Mesenchymal stem cell (in vitro differentiated cells and primary cell): Measurements from ENCODE around the gene CELSR1. TPM values are rescaled to one million over a fixed set of nuclear protein-coding genes. Genes with fewer than 3 reads are reported as not detected.
A peak's percentile ranks its signal among the peaks of the same experiment; 100 is the strongest.

Experiments
- DNase-seq: peaks from one replicate; pipeline ENCODE4 v3.0.0-alpha.2; 2013
- H2AFZ ChIP-seq: one replicate; pipeline ENCODE4 v1.6.1; 2013; ENCODE audit warnings: low read depth, mild to moderate bottlenecking, control low read depth, inconsistent platforms, low read length, moderate library complexity
- H2AK5ac ChIP-seq: 2 replicates; pipeline ENCODE4 v1.6.1; 2013; ENCODE audit warnings: low read length, moderate library complexity, mild to moderate bottlenecking, inconsistent platforms; ENCODE audit not compliant: severe bottlenecking
- H2BK120ac ChIP-seq: one replicate; pipeline ENCODE4 v1.6.1; 2013; ENCODE audit warnings: low read depth, mild to moderate bottlenecking, inconsistent platforms, low read length, moderate library complexity
- H2BK12ac ChIP-seq, 2 experiments: one replicate each; pipeline ENCODE4 v1.6.1; 2013; ENCODE audit warnings: inconsistent platforms in 2 of 2, low read length in 2 of 2, mild to moderate bottlenecking in 2 of 2, moderate library complexity in 2 of 2, control low read depth in 1 of 2
- H2BK15ac ChIP-seq: one replicate; pipeline ENCODE4 v1.6.1; 2013; ENCODE audit warnings: mild to moderate bottlenecking, low read depth, inconsistent platforms; ENCODE audit not compliant: poor library complexity, severe bottlenecking
- H2BK5ac ChIP-seq: 2 replicates; pipeline ENCODE4 v1.6.1; 2013; ENCODE audit warnings: low read depth, mild to moderate bottlenecking, low read length, control low read depth, inconsistent platforms; ENCODE audit not compliant: poor library complexity, severe bottlenecking
- H3K14ac ChIP-seq, 2 experiments: one replicate each; pipeline ENCODE4 v1.6.1; 2013; ENCODE audit warnings: inconsistent platforms in 2 of 2, low read length in 2 of 2, control low read depth in 1 of 2, mild to moderate bottlenecking in 1 of 2, moderate library complexity in 1 of 2
- H3K18ac ChIP-seq, 2 experiments: one replicate each; pipeline ENCODE4 v1.6.1; 2013; ENCODE audit warnings: inconsistent platforms in 2 of 2, low read length in 2 of 2, control low read depth in 1 of 2, low read depth in 1 of 2, mild to moderate bottlenecking in 1 of 2
- H3K23ac ChIP-seq, 2 experiments: one replicate each; pipeline ENCODE4 v1.6.1; 2013; ENCODE audit warnings: inconsistent platforms in 2 of 2, low read length in 2 of 2, mild to moderate bottlenecking in 2 of 2, moderate library complexity in 2 of 2, control low read depth in 1 of 2
- H3K27ac ChIP-seq: 2 replicates; pipeline ENCODE4 v1.5.1; 2013; ENCODE audit warnings: mild to moderate bottlenecking, moderate library complexity, low read length, control low read depth, inconsistent platforms; ENCODE audit not compliant: poor library complexity, severe bottlenecking
- H3K27me3 ChIP-seq, 2 experiments: 2 replicates each; pipeline versions ENCODE4 v1.6.1 to v1.7.0; 2013; ENCODE audit warnings: low read length in 2 of 2, mild to moderate bottlenecking in 2 of 2, moderate library complexity in 2 of 2, control low read depth in 1 of 2, inconsistent platforms in 1 of 2; ENCODE audit not compliant: control insufficient read depth in 1 of 2, insufficient read depth in 1 of 2
- H3K36me3 ChIP-seq, 2 experiments: 2 replicates each; pipeline versions ENCODE4 v1.6.1 to v1.7.0; 2013; ENCODE audit warnings: low read length in 2 of 2, control low read depth in 1 of 2, inconsistent platforms in 1 of 2, low read depth in 1 of 2, mild to moderate bottlenecking in 1 of 2; ENCODE audit not compliant: insufficient read depth in 2 of 2, control insufficient read depth in 1 of 2
- H3K4ac ChIP-seq, 2 experiments: one replicate each; pipeline ENCODE4 v1.6.1; 2013; ENCODE audit warnings: inconsistent platforms in 2 of 2, low read length in 2 of 2, mild to moderate bottlenecking in 2 of 2, moderate library complexity in 2 of 2, control low read depth in 1 of 2, low read depth in 1 of 2
- H3K4me1 ChIP-seq: 2 replicates; pipeline ENCODE4 v1.6.1; 2013; ENCODE audit warnings: low read depth, low read length, control low read depth; ENCODE audit not compliant: control insufficient read depth, insufficient read depth
- H3K4me2 ChIP-seq: 2 replicates; pipeline ENCODE4 v1.6.1; 2013; ENCODE audit warnings: low read length, mild to moderate bottlenecking, inconsistent platforms; ENCODE audit not compliant: poor library complexity, severe bottlenecking
- H3K4me3 ChIP-seq, 2 experiments: 2 replicates each; pipeline versions ENCODE4 v1.5.1 to v1.7.0; 2013; ENCODE audit warnings: low read length in 2 of 2, mild to moderate bottlenecking in 2 of 2, control low read depth in 1 of 2, low read depth in 1 of 2; ENCODE audit not compliant: insufficient read depth in 1 of 2
- H3K79me1 ChIP-seq: replicated peaks from 2 replicates; pipeline ENCODE4 v1.6.1; 2013; ENCODE audit warnings: mild to moderate bottlenecking, control low read depth, low read length, inconsistent platforms; ENCODE audit not compliant: poor library complexity, severe bottlenecking
- H3K9ac ChIP-seq: 2 replicates; pipeline ENCODE4 v1.7.0; 2013; ENCODE audit warnings: mild to moderate bottlenecking, low read length, moderate library complexity
- H3K9me3 ChIP-seq: 2 replicates; pipeline ENCODE4 v1.7.0; 2013; ENCODE audit warnings: mild to moderate bottlenecking, low read length; ENCODE audit not compliant: control insufficient read depth
- H4K8ac ChIP-seq: one replicate; pipeline ENCODE4 v1.6.1; 2013; ENCODE audit warnings: inconsistent platforms, mild to moderate bottlenecking, low read length, moderate library complexity
- H4K91ac ChIP-seq: one replicate; pipeline ENCODE4 v1.6.1; 2013; ENCODE audit warnings: mild to moderate bottlenecking, low read length, inconsistent platforms
- WGBS: methylation state at CpG from one replicate; pipeline ENCODE4 v1.1.7; 2013; ENCODE audit warnings: mixed read lengths; 5-methylcytosine and 5-hydroxymethylcytosine counted together
- polyA plus RNA-seq, 2 experiments: library from polyadenylated mRNA; stranded (reverse); fragments of 200-250 nt; gene quantifications; one replicate each; pipeline ENCODE4 v1.2.3, GENCODE V29; 2013

The CELSR1 gene
- polyA plus RNA-seq (2013, experiment 1 of 2) = 0.14 TPM
- polyA plus RNA-seq (2013, experiment 2 of 2) = 0.11 TPM

- Histone ChIP-seq H3K9me3 (no peaks in the 10 kb centered on the region), H3K27me3 (peaks cover 4 to 20% of the 10 kb centered on the region in 2 experiments)
- WGBS = 2% methylated on average over 41 of the region's 101 CpGs
These were observed at the start of gene CELSR1 for GRCh38 chr22:46537225-46537945. Gene CELSR1, minus strand, starts transcription at chr22:46537620. Its CDS starts 450 bp downstream, at chr22:46537170.

GRCh38 chr22:46587061-46587460, 49.6 kb upstream of the CELSR1 start:
- no peak overlapping the region for H3K4me3 ChIP-seq

More at GRCh38 chr22:46537225-46537945, at the start of gene CELSR1:
- no peak within 1 kb of the TSS for H3K4ac ChIP-seq
- H3K18ac ChIP-seq = no peak within 1 kb of the TSS
- no peak within 1 kb of the TSS for H4K8ac ChIP-seq
- no peak within 1 kb of the TSS for H3K23ac ChIP-seq
- H3K4me3 ChIP-seq = peak within 1 kb of the TSS; percentile 72 to 73
- peaks cover 38% of the 10 kb centered on the region for H3K4me1 ChIP-seq
- peaks cover 0 to 32% of the 10 kb centered on the region in 2 experiments for H3K36me3 ChIP-seq
- no peak within 1 kb of the TSS for H2BK15ac ChIP-seq
- H2BK12ac ChIP-seq = no peak within 1 kb of the TSS
- H4K91ac ChIP-seq = no peak within 1 kb of the TSS
- H2AK5ac ChIP-seq = no peak within 1 kb of the TSS
- H3K27ac ChIP-seq = no peak within 1 kb of the TSS
- no peak within 1 kb of the TSS for H3K14ac ChIP-seq
- H2BK5ac ChIP-seq = no peak within 1 kb of the TSS
- peaks cover 36% of the 10 kb centered on the region for H3K79me1 ChIP-seq
- DNase-seq = no peak
- H2BK120ac ChIP-seq = no peak within 1 kb of the TSS
- peak within 1 kb of the TSS; percentile 71 for H3K9ac ChIP-seq
- H2AFZ ChIP-seq = no peak within 1 kb of the TSS
- peak within 1 kb of the TSS; percentile 96 for H3K4me2 ChIP-seq

GRCh38 chr22:46586531-46587011, 49.2 kb upstream of the CELSR1 start:
- Histone ChIP-seq H2BK12ac (no peak overlapping the region), H4K91ac (peak overlapping the region; percentile 32), H3K36me3 (peaks cover 0 to 4% of the 10 kb centered on the region in 2 experiments), H2BK5ac (no peak overlapping the region), H3K4me2 (no peak overlapping the region), H3K4me3 (no peak overlapping the region), H2BK15ac (peak overlapping the region; percentile 52), H2AFZ (no peak overlapping the region), H3K4ac (no peak overlapping the region), H3K14ac (no peak overlapping the region), H3K18ac (no peak overlapping the region), H3K27me3 (peaks cover 0 to 2% of the 10 kb centered on the region in 2 experiments), H2AK5ac (no peak overlapping the region), H3K4me1 (peaks cover 62% of the 10 kb centered on the region), H3K27ac (no peak overlapping the region), H3K79me1 (peaks cover 49% of the 10 kb centered on the region), H3K23ac (no peak overlapping the region), H2BK120ac (no peak overlapping the region), H3K9ac (no peak overlapping the region), H3K9me3 (no peaks in the 10 kb centered on the region), H4K8ac (no peak overlapping the region)
- no peak for DNase-seq
- 85% methylated on average over 12 of the region's 12 CpGs for WGBS

More at GRCh38 chr22:46587061-46587460, 49.6 kb upstream of the CELSR1 start:
- Histone ChIP-seq H2AK5ac (peak overlapping the region; percentile 16), H2BK15ac (no peak overlapping the region), H3K14ac (no peak overlapping the region), H4K91ac (no peak overlapping the region), H3K79me1 (peaks cover 44% of the 10 kb centered on the region), H3K4ac (no peak overlapping the region), H3K9ac (no peak overlapping the region), H3K23ac (no peak overlapping the region), H3K27me3 (peaks cover 0 to 2% of the 10 kb centered on the region in 2 experiments), H3K18ac (no peak overlapping the region), H3K36me3 (peaks cover 0 to under 1% of the 10 kb centered on the region in 2 experiments), H3K27ac (no peak overlapping the region), H3K4me1 (peaks cover 61% of the 10 kb centered on the region), H3K9me3 (no peaks in the 10 kb centered on the region), H3K4me2 (no peak overlapping the region), H2AFZ (no peak overlapping the region), H2BK5ac (no peak overlapping the region), H2BK12ac (no peak overlapping the region), H2BK120ac (no peak overlapping the region), H4K8ac (no peak overlapping the region)
- WGBS = 96% methylated on average over 6 of the region's 9 CpGs
- DNase-seq = no peak

- no peak overlapping the region for H3K14ac ChIP-seq
- no peak overlapping the region for H3K27ac ChIP-seq
- no peak overlapping the region for H4K8ac ChIP-seq
- no peak overlapping the region for H3K4me2 ChIP-seq
- H4K91ac ChIP-seq = no peak overlapping the region
- no peak overlapping the region for H2BK120ac ChIP-seq
- peaks cover 0 to 2% of the 10 kb centered on the region in 2 experiments for H3K27me3 ChIP-seq
- 63% methylated on average over 6 of the region's 12 CpGs for WGBS
- no peak overlapping the region for H3K23ac ChIP-seq
- no peak overlapping the region for H3K9ac ChIP-seq
- no peak overlapping the region for H2AK5ac ChIP-seq
- H3K4ac ChIP-seq = no peak overlapping the region
- no peak overlapping the region for H2BK12ac ChIP-seq
- H2BK15ac ChIP-seq = no peak overlapping the region
- H3K18ac ChIP-seq = no peak overlapping the region
- DNase-seq = no peak
- peaks cover 0 to 4% of the 10 kb centered on the region in 2 experiments for H3K36me3 ChIP-seq
- H2AFZ ChIP-seq = no peak overlapping the region
- no peak overlapping the region for H3K4me3 ChIP-seq
- H2BK5ac ChIP-seq = no peak overlapping the region
- H3K9me3 ChIP-seq = no peaks in the 10 kb centered on the region
- peaks cover 62% of the 10 kb centered on the region for H3K4me1 ChIP-seq
- H3K79me1 ChIP-seq = peaks cover 53% of the 10 kb centered on the region
These were observed 48.7 kb upstream of the CELSR1 start for GRCh38 chr22:46586123-46586519.
